ENCODE measurements around the gene NIPSNAP2. TPM values are rescaled to one million over a fixed set of nuclear protein-coding genes. Genes with fewer than 3 reads are reported as not detected.
"Not testable (repeated sequence)": the region's sequence is repeated elsewhere in the genome, so short reads cannot be mapped to it uniquely, and the experiment has no call there.

The NIPSNAP2 gene
- total and polyA plus RNA-seq, 8 donors: 35.6 to 133 (median 60.2) TPM

DNA sequence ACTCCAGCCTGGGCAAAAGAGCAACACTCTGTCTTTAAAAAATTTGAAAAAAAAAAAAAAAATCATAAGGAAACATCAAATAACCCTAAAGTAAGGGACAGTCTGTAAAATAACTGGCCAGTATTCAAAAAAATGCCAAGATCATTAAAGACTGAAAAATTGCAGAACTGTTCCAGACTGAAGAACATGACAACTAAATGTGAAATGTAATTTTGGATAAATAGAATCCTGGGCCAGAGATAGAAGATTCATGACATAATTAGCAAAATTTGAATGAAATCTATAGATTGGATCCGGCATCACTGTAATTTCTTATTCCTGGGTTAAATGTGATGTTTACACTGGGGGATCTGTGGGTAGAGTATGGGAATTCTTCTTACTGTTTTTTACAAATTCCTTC lies 83.9 kb downstream of the NIPSNAP2 start:
- Histone ChIP-seq H3K27me3 (no peaks in the 10 kb centered on the region), H3K4me3 (no peak overlapping the region), H3K27ac (peak overlapping the region; percentile 67 to 95 (median 79)), H3K36me3 (peaks cover 0 to 5% (median 5%) of the 10 kb centered on the region in 4 donors), H3K9me3 (no peaks in the 10 kb centered on the region), H3K4me1 (peaks cover 27 to 62% (median 51%) of the 10 kb centered on the region in 4 donors)
- no peak for DNase-seq
- intact Hi-C loops (cut with DNase I; ENCODE audit: low total_unique reads): no loop called here
- no peak for TF ChIP-seq EP300 (IDR thresholded peaks at IDR 0.05)
- no peak for TF ChIP-seq POLR2AphosphoS5 (IDR thresholded peaks at IDR 0.05)
- no peak for TF ChIP-seq POLR2A (IDR thresholded peaks at IDR 0.05)
- TF ChIP-seq, protein P1, sequence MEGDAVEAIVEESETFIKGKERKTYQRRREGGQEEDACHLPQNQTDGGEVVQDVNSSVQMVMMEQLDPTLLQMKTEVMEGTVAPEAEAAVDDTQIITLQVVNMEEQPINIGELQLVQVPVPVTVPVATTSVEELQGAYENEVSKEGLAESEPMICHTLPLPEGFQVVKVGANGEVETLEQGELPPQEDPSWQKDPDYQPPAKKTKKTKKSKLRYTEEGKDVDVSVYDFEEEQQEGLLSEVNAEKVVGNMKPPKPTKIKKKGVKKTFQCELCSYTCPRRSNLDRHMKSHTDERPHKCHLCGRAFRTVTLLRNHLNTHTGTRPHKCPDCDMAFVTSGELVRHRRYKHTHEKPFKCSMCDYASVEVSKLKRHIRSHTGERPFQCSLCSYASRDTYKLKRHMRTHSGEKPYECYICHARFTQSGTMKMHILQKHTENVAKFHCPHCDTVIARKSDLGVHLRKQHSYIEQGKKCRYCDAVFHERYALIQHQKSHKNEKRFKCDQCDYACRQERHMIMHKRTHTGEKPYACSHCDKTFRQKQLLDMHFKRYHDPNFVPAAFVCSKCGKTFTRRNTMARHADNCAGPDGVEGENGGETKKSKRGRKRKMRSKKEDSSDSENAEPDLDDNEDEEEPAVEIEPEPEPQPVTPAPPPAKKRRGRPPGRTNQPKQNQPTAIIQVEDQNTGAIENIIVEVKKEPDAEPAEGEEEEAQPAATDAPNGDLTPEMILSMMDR (IDR thresholded peaks at IDR 0.05): no peak
- 80 to 90% (median 86%) methylated on average over 1 of the region's 1 CpG for WGBS, 5 donors

DNA sequence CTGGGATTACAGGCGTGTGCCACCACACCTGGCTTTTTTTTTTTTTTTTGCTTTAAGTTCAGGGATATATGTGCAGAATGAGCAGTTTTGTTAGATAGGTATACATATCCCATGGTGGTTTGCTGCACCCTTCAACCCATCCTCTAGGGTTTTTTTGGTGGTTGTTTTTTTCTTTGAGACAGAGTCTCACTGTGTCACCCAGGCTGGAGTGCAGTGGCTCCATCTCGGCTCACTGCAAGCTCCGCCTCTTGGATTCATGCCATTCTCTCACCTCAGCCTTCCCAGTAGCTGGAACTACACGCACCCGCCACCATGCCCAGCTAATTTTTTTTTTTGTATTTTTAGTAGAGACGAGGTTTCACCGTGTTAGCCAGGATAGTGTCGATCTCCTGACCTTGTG lies 84.4 kb downstream of the NIPSNAP2 start:
- H3K27me3 ChIP-seq; intact Hi-C loops (cut with DNase I; ENCODE audit: low total_unique reads); H3K4me3 ChIP-seq; H3K9me3 ChIP-seq: not testable (repeated sequence)
- DNase-seq: peak; percentile 40 to 56
- Histone ChIP-seq H3K36me3 (peaks cover 5 to 11% (median 10%) of the 10 kb centered on the region in 4 donors), H3K27ac (peak overlapping the region in 4 of 5 donors; percentile 67 to 95 (median 87)), H3K4me1 (peaks cover 32 to 68% (median 57%) of the 10 kb centered on the region in 4 donors)
- 34 to 51% (median 40%) methylated on average over 8 of the region's 8 CpGs for WGBS, 5 donors

Other genes starting within 250 kb of the NIPSNAP2 start
- not detected for gene SEPTIN14, start 101.8 kb upstream of the NIPSNAP2 start, total RNA-seq
- not detected for gene SEPTIN14, start 101.8 kb upstream of the NIPSNAP2 start, polyA plus RNA-seq
- 10 to 100 TPM in 3 of 5 donors, 1 to 10 TPM in 2; 2.9 to 18.3 (median 10.5) TPM for gene ZNF713, start 77.1 kb upstream of the NIPSNAP2 start, total RNA-seq
- 1 to 10 TPM in 1 of 3 donors, under 1 TPM in 2; 0.61 to 1.5 (median 0.70) TPM for gene ZNF713, start 77.1 kb upstream of the NIPSNAP2 start, polyA plus RNA-seq
- 10 to 100 TPM in 1 of 5 donors, 1 to 10 TPM in 2, not detected in 2; 1.0 to 10.3 (median 2.3) TPM for gene MRPS17, start 12.7 kb upstream of the NIPSNAP2 start, total RNA-seq
- gene MRPS17, start 12.7 kb upstream of the NIPSNAP2 start, polyA plus RNA-seq: 10 to 100 TPM; 11.0 to 15.0 (median 14.5) TPM
- 10 to 100 TPM in 1 of 5 donors, 1 to 10 TPM in 3, under 1 TPM in 1; 0.45 to 53.1 (median 3.8) TPM for gene PSPH, start 86.9 kb downstream of the NIPSNAP2 start, total RNA-seq
- 10 to 100 TPM in 1 of 3 donors, 1 to 10 TPM in 2; 5.5 to 10.6 (median 7.3) TPM for gene PSPH, start 86.9 kb downstream of the NIPSNAP2 start, polyA plus RNA-seq
- gene CCT6A, start 87.2 kb downstream of the NIPSNAP2 start, total RNA-seq: 100 to 1,000 TPM in 3 of 5 donors, 10 to 100 TPM in 2; 36.8 to 200 (median 150) TPM
- gene CCT6A, start 87.2 kb downstream of the NIPSNAP2 start, polyA plus RNA-seq: 100 to 1,000 TPM in 1 of 3 donors, 10 to 100 TPM in 2; 77.9 to 126 (median 78.4) TPM
- 100 to 1,000 TPM in 4 of 5 donors, 10 to 100 TPM in 1; 88.9 to 339 (median 120) TPM for gene SUMF2, start 99.7 kb downstream of the NIPSNAP2 start, total RNA-seq
- gene SUMF2, start 99.7 kb downstream of the NIPSNAP2 start, polyA plus RNA-seq: 10 to 100 TPM; 40.8 to 71.5 (median 68.2) TPM
- 10 to 100 TPM in 2 of 5 donors, 1 to 10 TPM in 1, not detected in 2; 1.5 to 39.3 (median 11.1) TPM for gene PHKG1, start 128.4 kb downstream of the NIPSNAP2 start, total RNA-seq
- gene PHKG1, start 128.4 kb downstream of the NIPSNAP2 start, polyA plus RNA-seq: 1 to 10 TPM in 1 of 3 donors, under 1 TPM in 1, not detected in 1; 0.31 to 1.0 TPM
- gene CHCHD2, start 141.9 kb downstream of the NIPSNAP2 start, total RNA-seq: 100 to 1,000 TPM in 3 of 5 donors, 10 to 100 TPM in 2; 43.7 to 232 (median 149) TPM
- 100 to 1,000 TPM; 455 to 710 (median 659) TPM for gene CHCHD2, start 141.9 kb downstream of the NIPSNAP2 start, polyA plus RNA-seq
- gene NUPR2, start 151.8 kb downstream of the NIPSNAP2 start, total RNA-seq: 10 to 100 TPM in 1 of 5 donors, 1 to 10 TPM in 1, not detected in 3; 9.5 to 21.9 TPM
- gene NUPR2, start 151.8 kb downstream of the NIPSNAP2 start, polyA plus RNA-seq: 10 to 100 TPM in 2 of 3 donors, 1 to 10 TPM in 1; 9.8 to 10.7 (median 10.1) TPM

Measured in stomach (tissue), 9 donors.